Spleen (tissue), 11 donors: ENCODE data around the gene GDPD5. TPM values are rescaled to one million over a fixed set of nuclear protein-coding genes. Genes with fewer than 3 reads are reported as not detected.
"Not testable (repeated sequence)": the region's sequence is repeated elsewhere in the genome, so short reads cannot be mapped to it uniquely, and the experiment has no call there.

Experiments used
- DNase-seq: peaks from one replicate; pipeline ENCODE4 v3.0.0-alpha.2; 2020
- H3K27ac ChIP-seq, 8 donors: fragments of 200-600 bp; sonication (generic) in 7 of 8; 1 replicate in 4 of 8; 2 replicates in 4 of 8; pipeline versions ENCODE4 v1.5.0 to v1.8.0; 2016 to 2021; ENCODE audit warnings: inconsistent platforms in 4 of 8, mild to moderate bottlenecking in 4 of 8, moderate library complexity in 1 of 8
- H3K27me3 ChIP-seq, 7 donors: fragments of 200-600 bp; sonication (generic) in 6 of 7; replicated peaks in 1 of 7; 1 replicate in 4 of 7; 2 replicates in 3 of 7; pipeline versions ENCODE4 v1.5.0 to v1.8.0; 2016 to 2021; ENCODE audit warnings: inconsistent platforms in 3 of 7, mild to moderate bottlenecking in 1 of 7
- H3K36me3 ChIP-seq, 6 donors: fragments of 200-600 bp; sonication (generic) in 5 of 6; 1 replicate in 4 of 6; 2 replicates in 2 of 6; pipeline versions ENCODE4 v1.5.0 to v1.8.0; 2016 to 2021; ENCODE audit warnings: inconsistent platforms in 2 of 6
- H3K4me1 ChIP-seq, 6 donors: fragments of 200-600 bp; sonication (generic) in 5 of 6; 1 replicate in 3 of 6; 2 replicates in 3 of 6; pipeline versions ENCODE4 v1.5.0 to v1.8.0; 2016 to 2021; ENCODE audit warnings: inconsistent platforms in 3 of 6
- H3K4me3 ChIP-seq, 8 donors: fragments of 200-600 bp; sonication (generic) in 7 of 8; 1 replicate in 4 of 8; 2 replicates in 4 of 8; pipeline versions ENCODE4 v1.5.0 to v1.8.0; 2016 to 2021; ENCODE audit warnings: inconsistent platforms in 4 of 8, mild to moderate bottlenecking in 4 of 8, moderate library complexity in 2 of 8
- H3K9me3 ChIP-seq, 8 donors: fragments of 200-600 bp; sonication (generic) in 7 of 8; 1 replicate in 4 of 8; 2 replicates in 4 of 8; pipeline versions ENCODE4 v1.5.0 to v1.8.0; 2016 to 2021; ENCODE audit warnings: inconsistent platforms in 4 of 8
- POLR2A ChIP-seq, 3 donors: fragments of 450-650 bp; IDR thresholded peaks; one replicate each; pipeline ENCODE4 v1.5.1; 2017; ENCODE audit warnings: antibody characterized with exemption in 3 of 3, mild to moderate bottlenecking in 1 of 3
- POLR2AphosphoS5 ChIP-seq, 3 donors: sonication (generic); formaldehyde crosslinking; IDR thresholded peaks; one replicate each; pipeline ENCODE4 v1.5.1; 2017; ENCODE audit warnings: antibody characterized with exemption in 3 of 3
- WGBS, 5 donors: extraction: QIAGEN DNeasy Blood & Tissue Kit in 3 of 5; methylation state at CpG; one replicate each; pipeline versions ENCODE4 v1.1.5 to v1.1.7; 2013 to 2018; 5-methylcytosine and 5-hydroxymethylcytosine counted together
- intact Hi-C: fragments of 100-400 bp; cut with DNase I; formaldehyde crosslinking; loops from one replicate; pipeline ENCODE4 v1.15.0; 2023; ENCODE audit warnings: low total_unique reads
- polyA plus RNA-seq, 3 donors: library from polyadenylated mRNA; stranded (reverse); fragments of 200-250 nt; gene quantifications; one replicate each; pipeline ENCODE4 v1.2.1, GENCODE V29; 2013
- total RNA-seq, 7 donors: library from RNA; depleted of rRNA in 3 of 7; stranded (reverse); fragments of >200 nt in 3 of 7; fragmentation: NEBNext Ultra II Directional in 4 of 7; extraction: Animal tissue kit (Norgen Biotek cat#: 25700) in 4 of 7; gene quantifications; one replicate each; pipeline versions ENCODE4 v1.1.0 to v1.2.1, GENCODE V29; 2016 to 2021
- TF ChIP-seq, protein P1 (sequence below), 11 experiments: fragments of 200-600 bp in 7 of 11; fragments of 450-650 bp in 4 of 11; sonication (generic) in 4 of 11; IDR thresholded peaks in 8 of 11; conservative IDR thresholded peaks in 3 of 11; 1 replicate in 7 of 11; 2 replicates in 4 of 11; pipeline versions ENCODE4 v1.4.0 to v1.8.0; 2016 to 2021; ENCODE audit warnings: antibody characterized with exemption in 11 of 11, inconsistent platforms in 4 of 11, mild to moderate bottlenecking in 1 of 11
- donor health status: healthy with polysubstance abuse.
- donor health status: DM: no; HTN: no; CAD: no; lungs with moderate emphysema.
- donor health status: DM: no; HTN: no; CAD: no.
- donor health status: Bipolar disorder and iron deficiency.
- donor health status: healthy.
- donor health status: DM: no; HTN: no; CAD: no.
- donor health status: DM: yes; HTN: yes; CAD: no.

The GDPD5 gene
- total and polyA plus RNA-seq, 10 donors: 44.6 to 273 (median 146) TPM

DNA sequence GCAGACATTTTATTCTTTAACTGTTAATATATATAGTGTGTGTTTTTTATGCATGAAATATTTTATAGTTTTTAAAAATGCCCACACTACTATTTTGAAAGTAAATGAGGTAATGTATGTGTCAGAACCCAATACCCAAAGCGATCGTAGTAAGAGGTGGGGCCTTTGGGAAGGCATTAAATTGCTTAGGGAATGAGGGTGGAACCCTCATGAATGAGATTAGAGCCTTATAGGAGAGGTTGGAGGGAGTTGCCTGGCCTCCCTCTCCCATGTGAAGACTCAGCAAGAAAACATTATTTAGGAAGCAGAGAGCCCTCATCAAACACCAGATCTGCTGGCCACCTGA, 103.9 kb downstream of the GDPD5 start:
- 90 to 95% (median 94%) methylated on average over 2 of the region's 2 CpGs for WGBS, 5 donors
- H3K27ac ChIP-seq: no peak overlapping the region
- intact Hi-C loops: no loop called here

GRCh38 chr11:75421035-75421602, 104.6 kb downstream of the GDPD5 start:
- 90 to 92% (median 90%) methylated on average over 9 to 11 of the region's 11 CpGs for WGBS, 5 donors
- Histone ChIP-seq H3K4me3 (no peak overlapping the region), H3K27ac (no peak overlapping the region), H3K9me3 (no peaks in the 10 kb centered on the region), H3K36me3 (peaks cover 0 to 46% (median 0%) of the 10 kb centered on the region in 6 donors), H3K4me1 (peaks cover 0 to 5% (median 0%) of the 10 kb centered on the region in 6 donors), H3K27me3 (no peaks in the 10 kb centered on the region)
- intact Hi-C loops: no loop called here
- TF ChIP-seq, protein P1, sequence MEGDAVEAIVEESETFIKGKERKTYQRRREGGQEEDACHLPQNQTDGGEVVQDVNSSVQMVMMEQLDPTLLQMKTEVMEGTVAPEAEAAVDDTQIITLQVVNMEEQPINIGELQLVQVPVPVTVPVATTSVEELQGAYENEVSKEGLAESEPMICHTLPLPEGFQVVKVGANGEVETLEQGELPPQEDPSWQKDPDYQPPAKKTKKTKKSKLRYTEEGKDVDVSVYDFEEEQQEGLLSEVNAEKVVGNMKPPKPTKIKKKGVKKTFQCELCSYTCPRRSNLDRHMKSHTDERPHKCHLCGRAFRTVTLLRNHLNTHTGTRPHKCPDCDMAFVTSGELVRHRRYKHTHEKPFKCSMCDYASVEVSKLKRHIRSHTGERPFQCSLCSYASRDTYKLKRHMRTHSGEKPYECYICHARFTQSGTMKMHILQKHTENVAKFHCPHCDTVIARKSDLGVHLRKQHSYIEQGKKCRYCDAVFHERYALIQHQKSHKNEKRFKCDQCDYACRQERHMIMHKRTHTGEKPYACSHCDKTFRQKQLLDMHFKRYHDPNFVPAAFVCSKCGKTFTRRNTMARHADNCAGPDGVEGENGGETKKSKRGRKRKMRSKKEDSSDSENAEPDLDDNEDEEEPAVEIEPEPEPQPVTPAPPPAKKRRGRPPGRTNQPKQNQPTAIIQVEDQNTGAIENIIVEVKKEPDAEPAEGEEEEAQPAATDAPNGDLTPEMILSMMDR (IDR thresholded peaks at IDR 0.05 in 8 of 11, conservative IDR thresholded peaks at IDR 0.05 in 3 of 11): no peak
- TF ChIP-seq POLR2A (IDR thresholded peaks at IDR 0.05): no peak
- no peak for TF ChIP-seq POLR2AphosphoS5 (IDR thresholded peaks at IDR 0.05)
- peak; percentile 41 for DNase-seq

More for the DNA sequence above, 103.9 kb downstream of the GDPD5 start:
- no peak for DNase-seq
- no peak for TF ChIP-seq POLR2A (IDR thresholded peaks at IDR 0.05)
- no peak for TF ChIP-seq POLR2AphosphoS5 (IDR thresholded peaks at IDR 0.05)
- TF ChIP-seq, protein P1 (IDR thresholded peaks at IDR 0.05 in 8 of 11, conservative IDR thresholded peaks at IDR 0.05 in 3 of 11): no peak
- Histone ChIP-seq H3K4me1 (peaks cover 0 to 5% (median 0%) of the 10 kb centered on the region in 6 donors), H3K36me3 (peaks cover 0 to 40% (median 0%) of the 10 kb centered on the region in 6 donors), H3K27me3 (no peaks in the 10 kb centered on the region), H3K4me3 (no peak overlapping the region), H3K9me3 (no peaks in the 10 kb centered on the region)

DNA sequence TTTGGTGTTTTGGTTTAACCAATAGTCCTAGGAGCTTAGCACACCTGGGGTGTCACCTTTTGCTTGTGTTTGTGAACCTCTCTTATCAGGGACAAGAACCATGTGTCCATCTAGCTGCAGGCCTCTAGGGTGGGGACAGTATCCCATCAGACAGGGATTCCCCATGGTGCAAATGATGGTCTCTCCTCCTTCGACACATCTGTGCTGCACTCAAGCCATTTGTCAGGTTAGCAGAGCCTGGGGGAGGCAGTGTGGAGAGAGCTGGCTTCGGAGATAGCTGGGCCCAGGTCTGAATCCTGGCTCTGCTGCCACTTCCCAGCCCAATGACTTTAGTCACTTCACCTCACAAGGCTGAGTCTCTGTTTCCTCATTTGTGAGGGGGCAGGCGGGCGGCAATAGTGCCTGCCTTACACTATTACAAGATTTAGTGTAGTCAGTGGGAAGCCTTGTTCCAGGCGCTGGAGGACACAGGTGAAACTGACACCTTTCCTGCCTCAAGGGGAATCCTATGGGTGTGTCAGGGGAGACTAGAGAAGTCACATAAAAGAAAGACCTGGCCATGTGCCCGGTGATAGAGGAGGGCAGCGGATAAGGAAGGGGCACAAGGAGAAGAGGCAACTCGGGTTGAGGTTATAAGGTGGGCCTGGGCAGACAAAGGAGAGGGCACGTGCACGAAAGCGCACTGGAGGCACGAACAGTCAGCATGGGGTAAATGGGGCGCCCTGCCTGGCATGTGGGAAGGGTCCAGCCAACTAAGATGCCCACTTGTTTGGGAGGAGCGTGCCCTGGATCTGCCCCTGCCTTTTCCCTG, 105.3 kb downstream of the GDPD5 start:
- peaks cover 0 to 51% (median 0%) of the 10 kb centered on the region in 6 donors for H3K36me3 ChIP-seq
- TF ChIP-seq, protein P1 (IDR thresholded peaks at IDR 0.05 in 8 of 11, conservative IDR thresholded peaks at IDR 0.05 in 3 of 11): no peak
- TF ChIP-seq POLR2AphosphoS5 (IDR thresholded peaks at IDR 0.05): no peak
- TF ChIP-seq POLR2A (IDR thresholded peaks at IDR 0.05): no peak
- DNase-seq: peak; percentile 37
- no peaks in the 10 kb centered on the region for H3K27me3 ChIP-seq
- intact Hi-C loops: no loop called here
- H3K4me1 ChIP-seq: peaks cover 0 to 5% (median 0%) of the 10 kb centered on the region in 6 donors
- H3K9me3 ChIP-seq: no peaks in the 10 kb centered on the region
- 85 to 91% (median 89%) methylated on average over 14 of the region's 14 CpGs for WGBS, 5 donors
- H3K27ac ChIP-seq: no peak overlapping the region
- no peak overlapping the region for H3K4me3 ChIP-seq

DNA sequence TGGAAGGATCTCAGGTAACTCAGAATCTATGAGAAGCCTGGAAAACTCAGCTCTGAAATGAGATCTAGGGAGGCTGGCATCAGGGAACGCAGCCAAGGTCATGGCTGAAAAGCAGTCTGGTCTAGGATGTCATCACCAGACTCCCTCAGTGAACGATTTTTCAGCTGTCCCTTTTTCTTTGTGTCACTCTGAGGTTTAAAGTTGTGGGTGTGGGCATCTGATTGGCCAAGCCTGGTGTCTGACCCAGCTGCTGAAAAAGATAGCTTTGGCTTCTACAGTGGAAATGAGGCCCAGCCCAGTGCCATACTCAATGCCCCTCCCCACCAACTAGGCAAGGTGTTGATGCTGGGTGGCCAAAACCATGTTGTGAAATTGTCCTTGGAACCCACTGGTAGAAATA, 111.9 kb downstream of the GDPD5 start:
- intact Hi-C loops: no loop called here
- TF ChIP-seq POLR2A (IDR thresholded peaks at IDR 0.05) (no peak), POLR2AphosphoS5 (IDR thresholded peaks at IDR 0.05) (no peak)
- TF ChIP-seq, protein P1 (IDR thresholded peaks at IDR 0.05 in 8 of 11, conservative IDR thresholded peaks at IDR 0.05 in 3 of 11): no peak

GRCh38 chr11:75413146-75413545, 112.6 kb downstream of the GDPD5 start:
- H3K27me3 ChIP-seq, DNase-seq: not testable (repeated sequence)

More for the DNA sequence above, 111.9 kb downstream of the GDPD5 start:
- WGBS, 5 donors: 55 to 76% (median 68%) methylated on average over 2 of the region's 2 CpGs
- DNase-seq: no peak
- no peaks in the 10 kb centered on the region for H3K9me3 ChIP-seq
- H3K4me1 ChIP-seq: peaks cover 0 to 20% (median under 1%) of the 10 kb centered on the region in 6 donors
- H3K36me3 ChIP-seq: peaks cover 0 to 72% (median 24%) of the 10 kb centered on the region in 6 donors
- no peaks in the 10 kb centered on the region for H3K27me3 ChIP-seq
- no peak overlapping the region for H3K4me3 ChIP-seq
- H3K27ac ChIP-seq: no peak overlapping the region

More at GRCh38 chr11:75413146-75413545, 112.6 kb downstream of the GDPD5 start:
- 70 to 86% (median 84%) methylated on average over 10 of the region's 10 CpGs for WGBS, 5 donors
- H3K9me3 ChIP-seq, intact Hi-C loops, H3K27ac ChIP-seq, H3K4me3 ChIP-seq: not testable (repeated sequence)
- Histone ChIP-seq H3K4me1 (peaks cover 0 to 27% (median 7%) of the 10 kb centered on the region in 6 donors), H3K36me3 (peaks cover 0 to 80% (median 27%) of the 10 kb centered on the region in 6 donors)
